SU-DHL-6 (cell line): ENCODE measurements around the gene MYMK.

Source experiments
- CTCF ChIP-seq: fragments of 200-600 bp; sonication (generic); IDR thresholded peaks from one replicate; pipeline ENCODE4 v1.5.1; 2017; ENCODE audit warnings: antibody characterized with exemption, mild to moderate bottlenecking, low read length, moderate library complexity; ENCODE audit not compliant: insufficient read depth, poor library complexity, severe bottlenecking
- EZH2phosphoT487 ChIP-seq: fragments of 200-600 bp; sonication (generic), shearing (Covaris generic); conservative IDR thresholded peaks from 2 replicates; pipeline ENCODE4 v1.6.1; 2018; ENCODE audit warnings: mild to moderate bottlenecking, antibody characterized with exemption, low read length, moderate library complexity, mixed read lengths

- TF ChIP-seq CTCF (no peak), EZH2phosphoT487 (no peak)
These were observed 33.7 kb downstream of the MYMK start for GRCh38 chr9:133490865-133491655.
